H1 (cell line): ENCODE results near the gene RAP1GAP. TPM values are rescaled to one million over a fixed set of nuclear protein-coding genes. Genes with fewer than 3 reads are reported as not detected.

Source experiments
- ATF2 ChIP-seq: IDR thresholded peaks from 2 replicates; pipeline ENCODE4 v1.6.1; 2012; ENCODE audit warnings: low read length, inconsistent platforms
- SP2 ChIP-seq: IDR thresholded peaks from 2 replicates; pipeline ENCODE4 v1.6.1; 2012; ENCODE audit warnings: mild to moderate bottlenecking, low read length, inconsistent platforms
- TAF7 ChIP-seq: optimal IDR thresholded peaks from 2 replicates; pipeline ENCODE3; 2011; ENCODE audit warnings: low read depth, mild to moderate bottlenecking, inconsistent platforms, low read length, moderate library complexity, borderline replicate concordance
- polyA plus RNA-seq, 7 experiments: library from polyadenylated mRNA; depleted of rRNA in 3 of 7; stranded (reverse) in 5 of 7; unstranded in 2 of 7; fragments of >200 nt in 5 of 7; fragments of 200-250 nt in 2 of 7; gene quantifications; 1 replicate in 5 of 7; 2 replicates in 1 of 7; 4 replicates in 1 of 7; pipeline versions ENCODE4 v1.2.1 to v1.2.3, GENCODE V29; 2011 to 2013; ENCODE audit warnings: missing spikeins in 2 of 7, mixed read lengths in 2 of 7
- total RNA-seq: library from RNA; stranded (reverse); fragmentation: NEBNext Ultra II Directional; extraction: Animal tissue kit (Norgen Biotek cat#: 25700); gene quantifications from 2 replicates; pipeline ENCODE4 v1.2.1, GENCODE V29; 2021

Gene RAP1GAP
- total and polyA plus RNA-seq, 2 of the 8 experiments (the other 6 are each of a cell fraction or from before 2014, with no cell fraction given): 8.4 TPM

GRCh38 chr1:21597753-21598152 lies 71.4 kb downstream of the RAP1GAP start (continued):
- no peak for TF ChIP-seq ATF2
- TF ChIP-seq SP2: no peak
- TF ChIP-seq TAF7: no peak
